OCI-M2 (cell line): Measurements from ENCODE around the gene UNC80.

Source experiments
- DNase-seq: peaks from one replicate; lab custom pipeline; 2025; ENCODE audit not compliant: unreplicated experiment; lab: John Stamatoyannopoulos, UW

UNC80 gene

DNA sequence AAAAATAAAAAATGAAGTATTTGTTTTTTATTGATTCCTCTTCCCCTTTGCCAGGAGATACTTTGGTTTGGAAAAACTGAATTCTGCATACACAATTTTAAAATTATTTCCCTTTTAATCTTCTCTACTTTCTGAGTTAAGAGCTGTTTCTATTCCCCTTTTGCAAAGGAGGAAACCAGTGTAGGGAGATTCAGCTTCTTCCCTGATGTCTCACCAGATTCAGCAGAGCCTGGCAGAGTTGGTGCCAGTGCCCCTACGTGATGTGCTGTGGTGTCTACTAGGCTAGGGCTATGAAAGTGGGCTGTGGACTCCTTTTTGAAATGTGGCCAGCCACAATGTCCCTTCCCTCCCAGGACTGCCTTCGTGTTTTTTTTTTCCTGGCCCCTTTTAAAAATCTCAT is 233.2 kb downstream of the UNC80 start:
- no peak for DNase-seq

- no peak for DNase-seq
Measured at GRCh38 chr2:210007895-210008294, 236.3 kb downstream of the UNC80 start.

DNA sequence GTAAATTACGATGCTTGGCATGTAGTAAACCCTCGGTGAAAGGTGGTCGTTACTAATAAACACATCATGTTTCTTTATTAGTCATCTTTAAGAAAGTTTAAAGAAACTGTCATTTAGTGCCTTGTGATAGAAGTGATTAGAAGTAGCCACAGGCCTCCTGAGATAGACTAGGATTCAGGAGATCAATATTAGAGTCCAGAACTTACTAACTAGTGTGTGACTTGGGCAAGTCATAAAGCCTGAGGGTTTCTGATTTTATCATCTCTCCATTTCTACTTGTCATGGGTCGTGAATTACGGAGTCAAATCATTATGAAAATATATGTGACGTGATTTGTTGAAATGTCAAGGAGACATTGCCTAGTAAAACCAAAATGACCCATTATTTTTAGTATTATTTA is 237.5 kb downstream of the UNC80 start:
- no peak for DNase-seq

DNA sequence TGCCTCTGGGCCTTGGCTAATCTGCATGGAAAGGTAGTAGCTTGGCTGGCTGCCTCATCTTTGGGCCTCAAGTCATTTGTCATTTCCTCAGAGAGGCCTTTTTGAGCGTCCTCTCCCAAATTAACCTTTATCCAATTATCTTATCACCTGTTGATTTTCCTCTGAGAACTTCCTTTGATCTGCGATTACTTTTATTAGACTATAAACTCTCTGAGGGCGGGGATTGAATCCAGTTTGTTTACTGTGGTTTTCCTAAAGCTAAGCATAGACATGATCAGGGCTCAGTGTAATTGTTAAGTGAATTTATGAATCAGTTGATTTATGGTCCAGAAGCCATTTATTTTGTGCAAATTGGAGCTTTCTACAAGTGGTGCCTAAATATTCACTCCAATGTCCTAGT is 238.3 kb downstream of the UNC80 start:
- DNase-seq = no peak

GRCh38 chr2:210020138-210020537 is 248.5 kb downstream of the UNC80 start:
- no peak for DNase-seq

DNA sequence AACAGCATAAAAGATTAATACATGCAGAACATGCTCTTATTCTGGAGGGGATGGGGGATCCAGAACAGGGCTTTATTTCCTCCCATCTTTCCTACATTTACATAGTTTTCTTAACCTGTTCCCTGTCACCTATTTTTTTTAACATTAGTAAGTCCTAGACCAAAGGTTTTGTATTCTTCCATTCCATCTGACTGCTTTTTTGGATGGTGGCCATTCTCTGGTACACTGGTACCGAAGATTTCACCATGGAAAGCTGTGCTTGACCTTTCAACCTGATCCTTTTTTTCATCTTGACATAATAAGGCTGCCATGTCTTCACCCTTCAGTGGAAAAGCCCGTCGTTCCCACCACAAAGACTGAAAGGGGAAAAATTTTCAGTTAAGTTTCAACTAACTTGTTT is 251.2 kb downstream of the UNC80 start:
- no peak for DNase-seq

DNA sequence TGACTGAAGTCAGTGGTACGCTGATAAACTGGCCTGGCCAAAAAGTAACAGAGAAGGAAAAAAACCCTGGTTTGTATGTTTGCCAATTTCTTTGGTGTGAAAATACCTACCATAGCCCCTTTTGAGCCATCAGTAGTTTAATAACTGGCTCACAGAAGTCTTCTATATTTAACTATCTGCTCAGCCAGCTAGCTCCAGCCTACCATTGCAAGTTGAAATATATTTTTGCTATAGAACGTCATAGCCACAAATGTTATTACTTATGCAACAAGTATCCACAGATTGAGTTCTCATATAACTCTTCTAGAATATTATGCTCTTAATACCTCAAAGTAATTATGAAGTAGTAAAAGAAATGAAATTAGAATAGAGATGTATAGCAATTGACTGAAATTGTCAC is 256.0 kb downstream of the UNC80 start:
- no peak for DNase-seq

- DNase-seq = no peak
Measured at GRCh38 chr2:210028178-210028577, 256.5 kb downstream of the UNC80 start.

DNA sequence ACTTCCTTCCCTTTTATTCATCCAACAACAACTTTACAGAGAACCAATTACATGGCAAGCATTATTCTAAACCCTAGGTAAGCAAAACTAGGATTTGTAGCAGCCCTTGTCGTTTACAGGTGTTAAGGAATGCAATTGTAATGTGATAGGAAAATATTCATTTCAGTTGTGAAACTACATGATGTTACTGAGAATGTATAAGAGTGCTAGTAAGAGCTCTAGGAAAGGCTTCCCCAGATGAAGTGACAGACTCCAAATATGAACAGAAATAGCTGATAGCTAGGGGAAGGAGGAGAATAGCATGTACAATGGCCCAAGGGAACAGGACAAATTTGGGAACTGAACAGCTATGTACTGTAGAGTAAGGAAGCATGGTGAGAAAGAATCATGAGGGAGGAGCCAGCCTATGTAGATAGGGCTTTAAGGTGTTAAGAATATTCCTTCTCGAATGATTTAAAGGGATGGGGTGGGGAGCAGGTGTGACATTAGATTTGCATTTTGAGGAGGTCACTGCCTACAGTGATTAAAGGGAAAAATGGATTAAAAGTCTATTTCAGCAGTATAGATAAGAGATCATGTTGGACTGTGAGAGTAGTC is 262.6 kb downstream of the UNC80 start:
- DNase-seq = no peak

DNA sequence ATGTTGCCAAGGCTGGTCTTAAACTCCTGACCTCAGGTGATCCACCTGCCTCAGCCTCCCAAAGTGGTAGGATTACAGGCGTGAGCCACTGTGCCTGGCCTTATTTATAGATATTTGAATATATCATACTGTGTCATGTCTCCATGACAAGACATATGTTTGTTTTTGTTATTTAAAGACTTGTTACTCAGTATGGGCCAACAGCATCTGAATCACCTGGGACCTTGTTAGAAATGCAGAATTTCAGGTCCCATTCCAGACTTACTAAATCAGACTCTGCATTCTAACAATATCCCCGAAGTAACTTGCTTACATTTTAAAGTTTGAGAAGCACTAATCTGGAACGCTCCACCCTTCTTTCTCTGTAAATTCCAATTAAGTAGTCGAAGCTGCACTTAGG is 264.0 kb downstream of the UNC80 start:
- no peak for DNase-seq

- no peak for DNase-seq
Measured at GRCh38 chr2:210038078-210038477, 266.4 kb downstream of the UNC80 start.

- no peak for DNase-seq
Measured at GRCh38 chr2:210046851-210047500, 275.3 kb downstream of the UNC80 start.
